ENCODE measurements around the gene ULK3. TPM values are rescaled to one million over a fixed set of nuclear protein-coding genes. Genes with fewer than 3 reads are reported as not detected.

The ULK3 gene
- total RNA-seq, 1 donor from 2014 or later, result 75.9 TPM

DNA sequence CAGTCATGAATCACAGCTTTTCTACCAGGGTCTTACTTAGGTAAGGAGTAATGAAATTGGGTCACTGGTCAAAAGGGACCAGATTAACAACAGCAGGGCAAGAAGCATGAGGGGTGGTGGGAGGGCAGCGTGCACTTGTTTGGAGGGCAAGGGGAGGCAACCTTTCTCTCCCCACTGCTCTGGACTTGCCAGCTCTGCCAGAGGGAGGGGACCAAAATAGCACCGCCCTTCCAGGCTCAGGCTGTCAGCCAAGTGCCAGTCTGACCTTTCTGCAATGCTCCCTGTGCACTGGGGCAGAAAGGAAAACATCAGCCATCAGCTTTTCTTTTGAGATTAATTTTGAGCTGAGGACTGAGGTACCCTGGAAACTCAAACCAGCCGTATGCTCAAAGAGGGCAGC, 4.5 kb upstream of the ULK3 start:
- Histone ChIP-seq H3K27ac (no peak overlapping the region), H3K36me3 (peaks cover 0 to 61% of the 10 kb centered on the region in 2 donors), H3K27me3 (no peaks in the 10 kb centered on the region), H3K9me3 (no peaks in the 10 kb centered on the region), H3K4me1 (peaks cover 22% of the 10 kb centered on the region), H3K4me3 (no peak overlapping the region)
- TF ChIP-seq, protein P1, sequence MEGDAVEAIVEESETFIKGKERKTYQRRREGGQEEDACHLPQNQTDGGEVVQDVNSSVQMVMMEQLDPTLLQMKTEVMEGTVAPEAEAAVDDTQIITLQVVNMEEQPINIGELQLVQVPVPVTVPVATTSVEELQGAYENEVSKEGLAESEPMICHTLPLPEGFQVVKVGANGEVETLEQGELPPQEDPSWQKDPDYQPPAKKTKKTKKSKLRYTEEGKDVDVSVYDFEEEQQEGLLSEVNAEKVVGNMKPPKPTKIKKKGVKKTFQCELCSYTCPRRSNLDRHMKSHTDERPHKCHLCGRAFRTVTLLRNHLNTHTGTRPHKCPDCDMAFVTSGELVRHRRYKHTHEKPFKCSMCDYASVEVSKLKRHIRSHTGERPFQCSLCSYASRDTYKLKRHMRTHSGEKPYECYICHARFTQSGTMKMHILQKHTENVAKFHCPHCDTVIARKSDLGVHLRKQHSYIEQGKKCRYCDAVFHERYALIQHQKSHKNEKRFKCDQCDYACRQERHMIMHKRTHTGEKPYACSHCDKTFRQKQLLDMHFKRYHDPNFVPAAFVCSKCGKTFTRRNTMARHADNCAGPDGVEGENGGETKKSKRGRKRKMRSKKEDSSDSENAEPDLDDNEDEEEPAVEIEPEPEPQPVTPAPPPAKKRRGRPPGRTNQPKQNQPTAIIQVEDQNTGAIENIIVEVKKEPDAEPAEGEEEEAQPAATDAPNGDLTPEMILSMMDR (IDR thresholded peaks at IDR 0.05), result no peak
- no peak for TF ChIP-seq POLR2AphosphoS5 (IDR thresholded peaks at IDR 0.05; ENCODE audit: insufficient read depth in 1 of 2, low read depth in 1 of 2)
- no peak for TF ChIP-seq POLR2A (IDR thresholded peaks at IDR 0.05)
- no peak for DNase-seq (ENCODE audit: extremely low spot score in 2 of 2)
- intact Hi-C loops (cut with DNase I), result no loop called here

DNA sequence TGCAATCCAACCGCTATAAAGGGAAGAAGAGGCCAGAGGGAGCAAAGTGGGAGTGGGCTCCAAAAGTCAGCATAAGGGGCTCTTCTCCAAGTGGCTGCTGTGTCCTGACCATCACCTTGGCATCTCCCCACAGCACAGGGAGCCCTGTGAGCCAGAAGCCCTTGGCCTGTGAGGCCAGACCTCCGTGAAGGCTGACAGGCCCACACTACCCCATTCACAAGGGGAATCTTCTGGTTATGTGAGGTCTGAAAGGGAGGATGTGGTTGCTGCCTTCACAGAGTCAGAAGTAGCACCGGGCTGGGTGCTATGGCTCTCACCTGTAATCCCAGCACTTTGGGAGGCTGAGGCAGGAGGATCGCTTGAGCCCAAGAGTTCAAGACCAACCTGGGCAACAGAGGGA, 2.6 kb upstream of the ULK3 start:
- DNase-seq (ENCODE audit: extremely low spot score in 2 of 2), result no peak
- no peak overlapping the region for H3K27ac ChIP-seq
- H3K4me3 ChIP-seq, result no peak overlapping the region
- TF ChIP-seq POLR2A (IDR thresholded peaks at IDR 0.05) (no peak), POLR2AphosphoS5 (IDR thresholded peaks at IDR 0.05; ENCODE audit: insufficient read depth in 1 of 2, low read depth in 1 of 2) (no peak)
- TF ChIP-seq, protein P1 (IDR thresholded peaks at IDR 0.05), result no peak
- peaks cover 40% of the 10 kb centered on the region for H3K4me1 ChIP-seq
- peaks cover 0 to 43% of the 10 kb centered on the region in 2 donors for H3K36me3 ChIP-seq
- H3K9me3 ChIP-seq, result no peaks in the 10 kb centered on the region
- intact Hi-C loops (cut with DNase I), result no loop called here
- H3K27me3 ChIP-seq, result no peaks in the 10 kb centered on the region

DNA sequence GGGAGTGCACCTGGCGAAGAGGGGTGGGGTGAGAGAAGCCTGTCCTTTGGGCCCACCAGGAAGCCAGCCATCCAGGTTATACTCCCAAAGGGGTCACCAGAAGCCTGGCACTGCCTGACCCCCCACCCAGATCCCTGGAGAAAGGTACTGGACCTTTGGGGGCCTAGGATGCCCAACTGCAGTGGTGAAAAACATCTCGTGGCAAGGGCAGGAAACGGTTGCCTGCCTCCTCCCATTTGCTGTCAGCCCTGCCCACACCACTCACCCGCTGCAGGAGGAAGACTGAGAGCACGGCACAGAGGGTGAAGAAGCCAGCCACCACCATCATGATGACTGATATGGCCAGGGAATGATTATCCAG, 2.2 kb upstream of the ULK3 start:
- TF ChIP-seq, protein P1 (IDR thresholded peaks at IDR 0.05), result no peak
- TF ChIP-seq POLR2A (IDR thresholded peaks at IDR 0.05) (no peak), POLR2AphosphoS5 (IDR thresholded peaks at IDR 0.05; ENCODE audit: insufficient read depth in 1 of 2, low read depth in 1 of 2) (no peak)
- Histone ChIP-seq H3K36me3 (peaks cover 0 to 39% of the 10 kb centered on the region in 2 donors), H3K4me3 (no peak overlapping the region), H3K9me3 (no peaks in the 10 kb centered on the region), H3K27ac (no peak overlapping the region), H3K4me1 (peaks cover 41% of the 10 kb centered on the region), H3K27me3 (no peaks in the 10 kb centered on the region)
- intact Hi-C loops (cut with DNase I), result no loop called here
- DNase-seq (ENCODE audit: extremely low spot score in 2 of 2), result no peak

DNA sequence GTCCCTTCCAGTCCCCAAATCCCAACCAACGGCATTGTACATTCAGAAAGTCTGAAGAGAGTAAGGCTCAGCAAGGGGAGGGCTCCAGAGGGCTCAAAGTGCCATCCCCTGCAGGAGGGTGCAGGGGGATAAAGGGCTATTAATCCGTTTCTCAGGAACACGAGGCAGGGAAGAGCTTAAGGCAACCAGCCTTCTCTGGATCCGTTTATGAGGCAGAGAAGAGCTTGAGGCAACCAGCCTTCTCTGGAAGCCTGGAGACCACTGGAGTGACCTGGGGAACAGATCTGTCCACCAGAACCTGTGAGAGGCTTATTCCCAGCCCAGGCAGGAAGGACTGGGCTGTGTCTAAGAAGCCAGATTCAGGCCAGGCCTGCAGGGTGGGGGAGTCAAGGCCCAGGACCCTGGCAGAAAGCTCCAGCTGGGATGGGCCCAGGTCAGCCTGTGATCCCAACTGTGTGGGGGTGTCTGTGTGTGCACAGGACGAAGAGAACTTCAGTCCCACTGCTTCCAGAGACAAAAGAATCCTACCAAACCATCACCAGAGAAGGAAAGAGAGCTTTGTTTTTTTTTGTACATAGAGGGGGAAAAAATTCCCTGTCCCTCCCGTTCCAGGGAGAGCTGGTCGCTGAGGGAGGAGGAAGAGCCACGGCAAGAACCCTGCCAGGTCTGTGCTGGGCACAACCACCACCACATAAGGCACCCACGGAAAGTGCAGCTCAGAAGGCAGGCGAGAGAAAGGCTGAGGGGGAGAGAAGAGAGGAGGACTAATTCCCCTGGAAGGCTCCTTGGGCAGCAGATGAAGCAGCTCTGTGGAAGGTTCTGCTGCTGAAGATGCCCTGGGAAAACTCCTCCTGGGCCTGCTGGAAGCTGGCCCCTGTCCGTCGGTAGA, 1.6 kb upstream of the ULK3 start:
- TF ChIP-seq POLR2A (IDR thresholded peaks at IDR 0.05) (no peak), POLR2AphosphoS5 (IDR thresholded peaks at IDR 0.05; ENCODE audit: insufficient read depth in 1 of 2, low read depth in 1 of 2) (no peak)
- TF ChIP-seq, protein P1 (IDR thresholded peaks at IDR 0.05), result no peak
- intact Hi-C loops (cut with DNase I), result no loop called here
- no peaks in the 10 kb centered on the region for H3K27me3 ChIP-seq
- H3K9me3 ChIP-seq, result no peaks in the 10 kb centered on the region
- H3K27ac ChIP-seq, result peak overlapping the region; percentile 85
- DNase-seq (ENCODE audit: extremely low spot score in 2 of 2), result no peak
- H3K4me1 ChIP-seq, result peaks cover 41% of the 10 kb centered on the region
- H3K4me3 ChIP-seq, result no peak overlapping the region
- peaks cover 0 to 36% of the 10 kb centered on the region in 2 donors for H3K36me3 ChIP-seq

DNA sequence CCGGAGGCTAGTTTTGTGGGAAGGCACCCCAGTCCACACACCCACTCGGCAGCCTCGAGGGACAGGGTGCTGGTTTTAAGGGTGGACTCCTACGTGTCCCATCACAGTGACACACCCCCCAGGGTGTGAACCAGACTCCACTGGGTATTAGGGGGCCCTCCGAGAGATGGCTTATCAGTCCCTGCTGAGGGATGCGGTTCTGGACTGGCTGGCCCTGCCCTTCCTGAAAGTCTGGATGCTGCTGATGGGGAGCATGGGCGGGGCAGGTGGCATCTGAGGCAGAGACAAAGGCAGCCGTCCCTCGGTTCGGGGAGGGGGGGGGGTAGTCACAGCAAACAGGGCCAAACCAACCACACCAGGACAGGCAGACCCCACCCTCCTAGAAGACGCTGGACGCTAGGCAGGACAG, 939 bp upstream of the ULK3 start:
- intact Hi-C loops (cut with DNase I), result no loop called here
- Histone ChIP-seq H3K27ac (peak overlapping the region; percentile 85), H3K36me3 (peaks cover 0 to 33% of the 10 kb centered on the region in 2 donors), H3K27me3 (no peaks in the 10 kb centered on the region), H3K4me3 (peak overlapping the region in 1 of 2 donors; percentile 71), H3K9me3 (no peaks in the 10 kb centered on the region), H3K4me1 (peaks cover 41% of the 10 kb centered on the region)
- no peak for DNase-seq (ENCODE audit: extremely low spot score in 2 of 2)
- TF ChIP-seq POLR2A (IDR thresholded peaks at IDR 0.05) (no peak), POLR2AphosphoS5 (IDR thresholded peaks at IDR 0.05; ENCODE audit: insufficient read depth in 1 of 2, low read depth in 1 of 2) (no peak)
- TF ChIP-seq, protein P1 (IDR thresholded peaks at IDR 0.05), result no peak

All from vagina (tissue), 2 donors.